K562 (cell line): ENCODE results near the gene SPATA24.
"Not testable (repeated sequence)": the region's sequence is repeated elsewhere in the genome, so short reads cannot be mapped to it uniquely, and the experiment has no call there.

Experiments used
- DMBX1 ChIP-seq: fragments of 250-450 bp; sonication (Bioruptor Pico); IDR thresholded peaks from 2 replicates; pipeline ENCODE4 v1.8.0; 2022; ENCODE audit warnings: inconsistent platforms, mild to moderate bottlenecking, moderate library complexity, borderline replicate concordance
- HMGXB4 ChIP-seq: sonication (generic); formaldehyde crosslinking; IDR thresholded peaks from 2 replicates; pipeline ENCODE4 v1.8.1; 2023; ENCODE audit warnings: mild to moderate bottlenecking, missing genetic modification reagents
- HNRNPUL1 ChIP-seq: fragments of 200-400 bp; formaldehyde crosslinking; IDR thresholded peaks from 2 replicates; pipeline ENCODE4 v1.6.1; 2017; ENCODE audit warnings: low read length
- RFX7 ChIP-seq: fragments of 250-450 bp; sonication (Bioruptor Pico); IDR thresholded peaks from 2 replicates; pipeline ENCODE4 v1.5.1; 2021; ENCODE audit warnings: mild to moderate bottlenecking
- THAP12 ChIP-seq: fragments of 250-450 bp; sonication (Bioruptor Pico); IDR thresholded peaks from 2 replicates; pipeline ENCODE4 v1.9.0; 2021; ENCODE audit warnings: mild to moderate bottlenecking, inconsistent platforms
- THAP7 ChIP-seq: fragments of 250-450 bp; sonication (Bioruptor Pico); IDR thresholded peaks from 2 replicates; pipeline ENCODE4 v1.5.0; 2021
- ZNF253 ChIP-seq: fragments of 250-450 bp; sonication (Bioruptor Pico); conservative IDR thresholded peaks from 2 replicates; pipeline ENCODE4 v1.6.1; 2021; ENCODE audit warnings: mild to moderate bottlenecking

GRCh38 chr5:139386956-139387355 lies 16.9 kb downstream of the SPATA24 start:
- not testable (repeated sequence) for TF ChIP-seq RFX7 (CRISPR knock-in tag); ZNF253 (CRISPR knock-in tag); THAP12 (CRISPR knock-in tag); HMGXB4; DMBX1 (CRISPR knock-in tag); THAP7 (CRISPR knock-in tag); HNRNPUL1
